Left ventricle myocardium inferior (tissue), 1 donor: ENCODE measurements around the gene PARD3. TPM values are rescaled to one million over a fixed set of nuclear protein-coding genes. Genes with fewer than 3 reads are reported as not detected.

Source experiments
- DNase-seq: peaks from one replicate; pipeline ENCODE4 v3.0.0-alpha.2; 2020
- H3K27ac ChIP-seq: fragments of 200-600 bp; replicated peaks from 2 replicates; pipeline ENCODE4 v1.8.0; 2021
- H3K27me3 ChIP-seq: fragments of 200-600 bp; 2 replicates; pipeline ENCODE4 v1.8.0; 2021; ENCODE audit warnings: low read depth
- H3K36me3 ChIP-seq: fragments of 200-600 bp; 2 replicates; pipeline ENCODE4 v1.8.0; 2021
- H3K4me1 ChIP-seq: fragments of 200-600 bp; 2 replicates; pipeline ENCODE4 v1.8.0; 2021
- H3K4me3 ChIP-seq: fragments of 200-600 bp; 2 replicates; pipeline ENCODE4 v1.8.0; 2021; ENCODE audit warnings: mild to moderate bottlenecking, moderate library complexity
- H3K9me3 ChIP-seq: fragments of 200-600 bp; replicated peaks from 2 replicates; pipeline ENCODE4 v1.8.0; 2021
- CTCF ChIP-seq: fragments of 200-600 bp; IDR thresholded peaks from 2 replicates; pipeline ENCODE4 v1.8.0; 2021; ENCODE audit warnings: antibody characterized with exemption, mild to moderate bottlenecking, borderline replicate concordance
- intact Hi-C: fragments of 100-400 bp; cut with micrococcal nuclease; formaldehyde crosslinking; loops from one replicate; pipeline ENCODE4 v1.11.0; 2022
- total RNA-seq: library from RNA; stranded (reverse); fragmentation: NEBNext Ultra II Directional; extraction: Animal tissue kit (Norgen Biotek cat#: 25700); gene quantifications from one replicate; pipeline ENCODE4 v1.2.1, GENCODE V29; 2021
- donor health status: DM: no; HTN: yes; CAD: no; lungs with severe emphysema.

The PARD3 gene
- total RNA-seq, 1 donor from 2014 or later, result 29.6 TPM

GRCh38 chr10:34817586-34817985, 2.5 kb upstream of the PARD3 start:
- Histone ChIP-seq H3K4me3 (no peak overlapping the region), H3K9me3 (no peaks in the 10 kb centered on the region), H3K36me3 (no peaks in the 10 kb centered on the region), H3K4me1 (peaks cover 42% of the 10 kb centered on the region), H3K27me3 (peaks cover 10% of the 10 kb centered on the region), H3K27ac (no peak overlapping the region)
- intact Hi-C loops, result loop anchor here (10.0 kb wide), 1 partner anchor 93 kb away; no protein-coding TSS in a partner anchor
- no peak for DNase-seq
- TF ChIP-seq CTCF, result no peak

GRCh38 chr10:34817054-34817453, 2.0 kb upstream of the PARD3 start:
- H3K9me3 ChIP-seq, result no peaks in the 10 kb centered on the region
- no peak overlapping the region for H3K27ac ChIP-seq
- H3K36me3 ChIP-seq, result no peaks in the 10 kb centered on the region
- DNase-seq, result no peak
- H3K4me3 ChIP-seq, result no peak overlapping the region
- TF ChIP-seq CTCF, result no peak
- intact Hi-C loops, result loop anchor here (10.0 kb wide), 1 partner anchor 92 kb away; no protein-coding TSS in a partner anchor
- H3K27me3 ChIP-seq, result peaks cover 5% of the 10 kb centered on the region
- peaks cover 47% of the 10 kb centered on the region for H3K4me1 ChIP-seq

GRCh38 chr10:34816501-34817002, 1.5 kb upstream of the PARD3 start:
- Histone ChIP-seq H3K36me3 (no peaks in the 10 kb centered on the region), H3K4me3 (peak overlapping the region; percentile 95), H3K27me3 (peaks cover 4% of the 10 kb centered on the region), H3K9me3 (no peaks in the 10 kb centered on the region), H3K27ac (peak overlapping the region; percentile 89), H3K4me1 (peaks cover 52% of the 10 kb centered on the region)
- TF ChIP-seq CTCF, result peak; percentile 30
- intact Hi-C loops, result loop anchor here (10.0 kb wide), 1 partner anchor 92 kb away; no protein-coding TSS in a partner anchor
- no peak for DNase-seq

GRCh38 chr10:34816085-34816496, 995 bp upstream of the PARD3 start:
- Histone ChIP-seq H3K27me3 (peaks cover under 1% of the 10 kb centered on the region), H3K9me3 (no peaks in the 10 kb centered on the region), H3K27ac (peak overlapping the region; percentile 89), H3K36me3 (no peaks in the 10 kb centered on the region), H3K4me3 (peak overlapping the region; percentile 95), H3K4me1 (peaks cover 57% of the 10 kb centered on the region)
- no peak for DNase-seq
- TF ChIP-seq CTCF, result no peak
- intact Hi-C loops, result loop anchor here (10.0 kb wide), 1 partner anchor 91 kb away; no protein-coding TSS in a partner anchor

GRCh38 chr10:34814913-34815184, 247 bp downstream of the PARD3 start:
- no peak for DNase-seq
- Histone ChIP-seq H3K4me1 (peaks cover 64% of the 10 kb centered on the region), H3K4me3 (peak overlapping the region; percentile 95), H3K36me3 (no peaks in the 10 kb centered on the region), H3K27me3 (no peaks in the 10 kb centered on the region), H3K27ac (peak overlapping the region; percentile 89), H3K9me3 (no peaks in the 10 kb centered on the region)
- no peak for TF ChIP-seq CTCF
- intact Hi-C loops, result loop anchor here (10.0 kb wide), 1 partner anchor 90 kb away; no protein-coding TSS in a partner anchor
